Kidney epithelial cell (primary cell): ENCODE measurements around the gene TOB1. TPM values are rescaled to one million over a fixed set of nuclear protein-coding genes. Genes with fewer than 3 reads are reported as not detected.

Experiments
- DNase-seq: peaks from one replicate; pipeline ENCODE4 v3.0.0-alpha.2; 2010; ENCODE audit warnings: low read depth
- H3K27me3 ChIP-seq: 2 replicates; pipeline ENCODE4 v1.6.0; 2011; ENCODE audit warnings: low read length; ENCODE audit not compliant: control insufficient read depth, insufficient read depth
- H3K36me3 ChIP-seq: 2 replicates; pipeline ENCODE4 v1.5.1; 2011; ENCODE audit warnings: low read length; ENCODE audit not compliant: control insufficient read depth, insufficient read depth
- H3K4me3 ChIP-seq: 2 replicates; pipeline ENCODE4 v1.5.1; 2011; ENCODE audit warnings: low read depth, mild to moderate bottlenecking, control low read depth, low read length
- CTCF ChIP-seq: IDR thresholded peaks from 2 replicates; pipeline ENCODE4 v1.5.1; 2011; ENCODE audit warnings: mild to moderate bottlenecking, moderate library complexity, low read length, control low read depth, inconsistent platforms; ENCODE audit not compliant: insufficient read depth, poor library complexity, severe bottlenecking
- total RNA-seq: library from RNA; depleted of rRNA; stranded (reverse); fragments of >200 nt; gene quantifications from 2 replicates; pipeline ENCODE4 v1.2.3, GENCODE V29; 2015

TOB1 gene
- total RNA-seq, 1 donor from 2014 or later: 11.4 TPM

GRCh38 chr17:50816271-50816670 is 49.9 kb downstream of the TOB1 start:
- no peak for TF ChIP-seq CTCF
- no peak overlapping the region for H3K4me3 ChIP-seq
- DNase-seq: no peak

GRCh38 chr17:50815400-50815799 is 50.8 kb downstream of the TOB1 start:
- H3K27me3 ChIP-seq: peaks cover 2% of the 10 kb centered on the region
- H3K36me3 ChIP-seq: no peaks in the 10 kb centered on the region
- TF ChIP-seq CTCF: no peak
- no peak overlapping the region for H3K4me3 ChIP-seq
- no peak for DNase-seq

More at GRCh38 chr17:50816271-50816670, 49.9 kb downstream of the TOB1 start:
- Histone ChIP-seq H3K27me3 (peaks cover 2% of the 10 kb centered on the region), H3K36me3 (no peaks in the 10 kb centered on the region)

GRCh38 chr17:50813583-50813982 is 52.6 kb downstream of the TOB1 start:
- Histone ChIP-seq H3K4me3 (no peak overlapping the region), H3K36me3 (no peaks in the 10 kb centered on the region), H3K27me3 (peaks cover 2% of the 10 kb centered on the region)
- TF ChIP-seq CTCF: no peak
- DNase-seq: no peak

Other genes starting within 250 kb of the TOB1 start
- 0.82 and 1.3 TPM in 2 replicates for gene ABCC3, start 231.5 kb downstream of the TOB1 start, total RNA-seq
- gene ANKRD40, start 158.4 kb downstream of the TOB1 start, total RNA-seq: 30.5 and 30.7 TPM in 2 replicates
- gene LUC7L3, start 146.8 kb downstream of the TOB1 start, total RNA-seq: 31.5 and 35.6 TPM in 2 replicates
- not detected in 2 replicates for gene ANKRD40CL, start 98.8 kb downstream of the TOB1 start, total RNA-seq
- not detected in 2 replicates for gene WFIKKN2, start 30.8 kb downstream of the TOB1 start, total RNA-seq